GM12875 (cell line): ENCODE measurements around the gene KCNB1.

Experiments
- H3K4me3 ChIP-seq: one replicate; pipeline ENCODE4 v1.5.1; 2011; ENCODE audit warnings: low read depth, low read length, control low read depth
- TF ChIP-seq, protein P1 (sequence below): IDR thresholded peaks from 2 replicates; pipeline ENCODE4 v1.5.1; 2011; ENCODE audit warnings: low read depth, mild to moderate bottlenecking, control low read depth, inconsistent platforms, low read length, moderate library complexity, borderline replicate concordance; ENCODE audit not compliant: insufficient read depth

Gene KCNB1

GRCh38 chr20:49408509-49409104 is 73.9 kb downstream of the KCNB1 start:
- TF ChIP-seq, protein P1, sequence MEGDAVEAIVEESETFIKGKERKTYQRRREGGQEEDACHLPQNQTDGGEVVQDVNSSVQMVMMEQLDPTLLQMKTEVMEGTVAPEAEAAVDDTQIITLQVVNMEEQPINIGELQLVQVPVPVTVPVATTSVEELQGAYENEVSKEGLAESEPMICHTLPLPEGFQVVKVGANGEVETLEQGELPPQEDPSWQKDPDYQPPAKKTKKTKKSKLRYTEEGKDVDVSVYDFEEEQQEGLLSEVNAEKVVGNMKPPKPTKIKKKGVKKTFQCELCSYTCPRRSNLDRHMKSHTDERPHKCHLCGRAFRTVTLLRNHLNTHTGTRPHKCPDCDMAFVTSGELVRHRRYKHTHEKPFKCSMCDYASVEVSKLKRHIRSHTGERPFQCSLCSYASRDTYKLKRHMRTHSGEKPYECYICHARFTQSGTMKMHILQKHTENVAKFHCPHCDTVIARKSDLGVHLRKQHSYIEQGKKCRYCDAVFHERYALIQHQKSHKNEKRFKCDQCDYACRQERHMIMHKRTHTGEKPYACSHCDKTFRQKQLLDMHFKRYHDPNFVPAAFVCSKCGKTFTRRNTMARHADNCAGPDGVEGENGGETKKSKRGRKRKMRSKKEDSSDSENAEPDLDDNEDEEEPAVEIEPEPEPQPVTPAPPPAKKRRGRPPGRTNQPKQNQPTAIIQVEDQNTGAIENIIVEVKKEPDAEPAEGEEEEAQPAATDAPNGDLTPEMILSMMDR = no peak
- no peak overlapping the region for H3K4me3 ChIP-seq

DNA sequence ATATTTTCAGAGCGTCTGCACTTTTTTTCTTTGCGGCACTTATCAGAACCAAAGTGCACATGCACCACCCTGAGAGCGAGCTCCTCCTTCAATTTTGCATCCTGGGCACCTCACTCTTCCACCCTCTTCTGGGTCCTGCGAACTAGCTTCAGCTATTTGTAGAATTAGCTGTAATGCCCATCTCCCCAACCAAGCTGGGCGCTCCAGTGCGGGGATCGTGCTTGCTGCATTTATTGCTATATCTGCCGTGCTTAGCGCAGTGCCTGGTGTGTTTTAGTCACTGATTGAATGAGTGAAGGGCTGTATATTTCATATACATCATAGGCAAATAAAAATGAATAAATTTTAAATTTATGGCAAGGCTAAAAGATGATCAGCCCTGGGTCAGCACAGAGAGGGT is 75.8 kb downstream of the KCNB1 start:
- no peak overlapping the region for H3K4me3 ChIP-seq
- TF ChIP-seq, protein P1 = no peak

DNA sequence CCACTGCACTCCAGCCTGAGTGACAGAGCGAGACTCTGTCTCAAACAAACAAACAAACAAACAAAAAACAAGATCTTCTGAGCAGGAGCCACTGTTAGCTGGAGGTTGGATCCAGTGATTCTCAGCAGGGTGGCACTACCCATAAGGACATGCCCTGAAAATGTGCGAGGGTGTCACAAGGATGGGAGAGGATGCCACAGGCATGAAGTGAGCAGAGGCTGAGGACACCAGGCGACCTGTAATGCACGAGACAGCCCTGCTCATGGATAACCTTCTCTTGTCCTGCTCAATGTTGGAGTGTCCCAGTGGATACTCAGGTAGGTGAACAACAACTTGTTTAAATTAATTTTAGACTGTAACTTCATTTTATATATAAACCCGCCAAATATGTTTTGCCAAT is 76.8 kb downstream of the KCNB1 start:
- TF ChIP-seq, protein P1 = no peak
- no peak overlapping the region for H3K4me3 ChIP-seq

- H3K4me3 ChIP-seq = no peak overlapping the region
- TF ChIP-seq, protein P1 = no peak
These were observed 77.3 kb downstream of the KCNB1 start for GRCh38 chr20:49405062-49405683.

DNA sequence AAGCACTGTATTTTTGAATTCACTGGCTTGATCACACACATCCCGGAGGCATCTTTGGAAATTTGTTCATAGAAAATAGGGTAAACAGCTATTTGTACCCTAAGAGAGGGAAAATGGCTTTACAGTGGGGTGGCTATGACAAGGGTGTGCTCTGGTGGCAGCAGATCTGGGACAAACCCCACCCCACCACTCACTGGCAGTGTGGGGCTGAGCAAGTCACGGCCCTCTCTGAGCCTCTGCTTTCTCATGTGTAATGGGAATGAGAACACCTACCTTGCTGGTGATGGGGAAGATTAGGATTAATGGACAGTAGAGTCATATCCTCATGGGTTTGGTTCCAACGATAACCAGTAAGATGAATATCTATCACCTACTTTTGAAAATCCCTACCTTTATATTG is 78.0 kb downstream of the KCNB1 start:
- H3K4me3 ChIP-seq = no peak overlapping the region
- TF ChIP-seq, protein P1 = no peak

DNA sequence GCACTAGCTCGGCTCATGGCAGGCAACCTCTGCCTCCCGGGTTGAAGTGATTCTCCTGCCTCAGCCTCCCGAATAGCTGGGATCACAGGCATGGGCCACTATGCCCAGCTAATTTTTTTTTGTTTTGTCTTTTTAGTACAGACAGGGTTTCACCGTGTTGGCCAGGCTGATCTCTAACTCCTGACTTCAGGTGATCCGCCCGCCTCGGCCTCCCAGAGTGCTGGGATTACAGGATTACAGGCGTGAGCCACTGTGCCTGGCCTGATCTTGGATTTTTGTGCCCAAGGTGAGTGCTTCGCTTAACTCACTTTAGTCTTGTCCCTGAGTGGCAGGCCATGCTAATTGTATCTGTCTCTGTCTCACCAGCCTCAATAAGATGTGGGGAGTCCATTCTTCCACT is 78.6 kb downstream of the KCNB1 start:
- no peak overlapping the region for H3K4me3 ChIP-seq
- TF ChIP-seq, protein P1 = no peak

DNA sequence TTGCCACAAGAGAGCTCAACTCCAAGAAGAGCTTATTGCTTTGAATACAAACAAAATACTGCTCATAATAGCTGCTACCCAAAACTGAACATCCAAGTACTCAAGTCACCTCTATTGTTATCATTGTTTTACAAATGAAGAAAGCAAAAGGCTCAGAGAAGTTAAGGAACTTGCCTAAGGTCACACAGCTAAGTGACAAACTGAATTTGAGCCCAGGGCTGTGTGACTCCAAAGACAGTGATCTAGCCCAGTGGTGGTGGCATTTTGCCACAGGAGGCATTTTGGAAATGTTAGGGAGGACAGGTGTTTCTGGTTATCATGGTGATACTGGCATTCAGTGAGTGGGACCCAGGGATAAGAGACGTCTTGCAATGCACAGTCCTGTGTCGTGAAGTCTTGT is 79.5 kb downstream of the KCNB1 start:
- H3K4me3 ChIP-seq = no peak overlapping the region
- TF ChIP-seq, protein P1 = no peak
